Amygdala (tissue), 56 donors: ENCODE data around the gene TIMM23B.
A peak's percentile ranks its signal among the peaks of the same experiment; 100 is the strongest.
"Not testable (repeated sequence)": the region's sequence is repeated elsewhere in the genome, so short reads cannot be mapped to it uniquely, and the experiment has no call there.

Experiments used
- DNase-seq, 56 donors: peaks; one replicate each; lab custom pipeline; 2025; lab: John Stamatoyannopoulos, UW

TIMM23B gene, protein sequence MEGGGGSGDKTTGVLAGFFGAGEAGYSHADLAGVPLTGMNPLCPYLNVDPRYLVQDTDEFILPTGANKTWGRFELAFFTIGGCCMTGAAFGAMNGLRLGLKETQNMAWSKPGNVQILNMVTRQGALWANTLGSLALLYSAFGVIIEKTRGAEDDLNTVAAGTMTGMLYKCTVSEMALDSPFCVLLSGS

GRCh38 chr10:49941447-49942338 is at the start of gene TIMM23B, which contains the start of gene PARG:
Gene TIMM23B (plus strand): TSS chr10:49942053. CDS start chr10:49942195, 142 bp downstream.
Gene PARG (minus strand): TSS chr10:49942027. CDS start chr10:49941725, 302 bp downstream.
- peak; percentile 8 to 89 (median 62) for DNase-seq

DNA sequence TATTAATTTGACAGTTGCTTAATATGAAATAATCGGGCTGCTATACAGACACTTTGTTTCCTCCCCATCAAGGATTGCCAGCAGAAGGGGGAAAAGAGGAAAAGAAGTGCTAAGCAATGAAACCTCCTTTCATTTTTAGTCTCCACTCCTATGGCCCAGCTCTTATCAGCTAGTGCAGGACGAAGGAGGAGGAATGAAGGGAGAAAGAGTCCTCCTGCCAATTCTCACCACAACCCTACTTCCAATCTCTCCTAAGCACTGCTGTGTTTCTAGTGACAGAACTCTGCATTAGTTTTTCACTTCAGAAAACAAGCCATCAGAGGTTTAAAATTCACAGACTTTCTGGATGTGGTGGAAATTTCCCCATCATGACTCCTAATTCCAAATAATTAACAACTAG is 41.9 kb upstream of the TIMM23B start:
- DNase-seq = not testable (repeated sequence)

DNA sequence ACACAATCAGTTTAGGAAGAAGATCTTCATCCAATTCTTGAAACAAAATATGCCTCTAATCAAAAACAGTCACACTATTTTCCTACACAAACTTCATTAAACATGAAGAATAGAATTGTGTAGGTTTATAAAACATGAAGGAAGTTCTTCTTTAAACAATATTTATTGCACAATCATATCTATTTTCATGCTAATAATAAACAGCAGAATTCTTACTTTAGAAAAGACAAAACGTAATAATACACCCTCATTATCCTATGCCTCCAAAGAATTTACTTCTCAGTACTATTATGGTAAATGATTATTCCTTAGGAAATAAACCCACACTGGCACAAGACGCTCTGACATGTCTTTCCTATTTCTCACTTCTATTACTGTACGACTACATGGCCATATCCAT is 41.4 kb upstream of the TIMM23B start:
- not testable (repeated sequence) for DNase-seq

GRCh38 chr10:49903829-49904228 is 38.0 kb upstream of the TIMM23B start:
- DNase-seq = not testable (repeated sequence)

- not testable (repeated sequence) for DNase-seq
Measured at GRCh38 chr10:49908290-49909080, 33.4 kb upstream of the TIMM23B start.

GRCh38 chr10:49910295-49910694 is 31.6 kb upstream of the TIMM23B start:
- DNase-seq = not testable (repeated sequence)

DNA sequence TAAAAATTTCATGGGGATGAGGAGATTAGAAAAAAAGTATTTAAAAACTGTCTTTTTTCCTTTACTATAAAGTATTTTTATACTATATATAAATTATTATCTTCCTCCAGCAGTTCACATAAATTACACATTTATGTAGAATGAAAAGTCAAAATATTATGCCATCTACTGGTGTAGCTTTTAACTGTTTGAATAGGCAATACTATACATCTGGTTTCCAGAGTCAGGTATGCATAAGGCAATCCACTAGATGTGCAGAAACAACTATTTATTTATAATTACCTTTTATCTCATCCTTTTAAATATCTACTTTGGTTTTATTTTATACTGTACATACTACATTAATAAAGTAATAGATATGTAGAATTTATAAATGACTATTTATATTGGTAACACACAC is 25.4 kb upstream of the TIMM23B start:
- DNase-seq = not testable (repeated sequence)

DNA sequence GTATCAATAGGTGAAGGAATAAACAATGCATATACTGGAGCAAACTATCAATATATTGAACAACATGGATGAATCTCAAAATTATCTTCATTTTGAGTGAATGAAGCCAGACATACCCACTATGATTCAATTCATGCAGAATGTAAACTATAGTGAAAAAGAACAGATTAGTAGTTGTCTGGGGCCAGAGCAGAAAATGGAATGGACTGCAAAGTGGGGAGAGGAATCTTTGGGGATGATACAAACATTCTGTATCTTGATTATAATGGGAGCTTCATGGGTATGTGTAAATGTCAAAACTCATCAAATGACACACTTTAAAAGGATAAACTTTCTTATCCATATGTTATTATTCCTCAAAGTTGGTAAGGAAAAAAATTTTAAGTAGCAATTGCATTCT is 23.9 kb upstream of the TIMM23B start:
- DNase-seq = not testable (repeated sequence)

GRCh38 chr10:49922041-49922440 is 19.8 kb upstream of the TIMM23B start:
- not testable (repeated sequence) for DNase-seq

- not testable (repeated sequence) for DNase-seq
Measured at GRCh38 chr10:49923572-49923971, 18.3 kb upstream of the TIMM23B start.

DNA sequence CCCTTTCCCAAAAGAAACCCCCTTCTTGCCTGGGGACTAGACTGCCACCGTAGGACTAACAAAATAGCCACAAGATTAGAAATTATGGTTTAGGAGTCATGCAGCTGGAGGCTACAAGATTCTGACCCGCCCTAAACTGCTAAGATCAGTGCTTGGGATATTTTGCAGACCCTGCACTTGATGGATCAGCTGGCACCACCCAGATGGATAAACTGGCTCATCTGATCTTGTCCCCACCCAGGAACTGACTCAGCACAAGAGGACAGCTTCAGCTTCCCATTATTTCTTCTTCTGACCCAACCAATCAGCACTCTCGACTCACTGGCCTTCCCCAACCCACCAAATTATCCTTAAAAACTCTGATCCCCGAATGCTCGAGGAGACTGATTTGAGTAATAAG is 10.6 kb upstream of the TIMM23B start:
- not testable (repeated sequence) for DNase-seq

- DNase-seq = not testable (repeated sequence)
Measured at GRCh38 chr10:49931959-49932728, 9.7 kb upstream of the TIMM23B start.

DNA sequence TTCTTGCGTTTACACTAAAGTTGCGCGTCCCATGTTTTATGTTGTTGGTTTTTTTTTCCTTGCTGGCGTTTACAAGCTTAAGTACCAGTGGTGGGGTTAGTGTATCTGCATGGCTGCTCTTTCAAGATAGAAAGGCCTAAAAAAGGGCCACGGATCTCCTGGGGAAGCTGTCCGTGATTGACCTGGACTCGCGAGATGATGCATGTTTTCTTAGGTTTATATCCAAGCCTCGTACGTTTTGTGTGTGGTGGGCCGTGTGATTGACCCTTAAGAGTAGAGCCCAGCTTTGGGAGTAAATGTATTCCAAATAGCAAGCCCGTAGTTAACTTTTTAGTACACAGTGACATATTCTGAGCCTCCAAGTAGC is 469 bp downstream of the TIMM23B start:
- not testable (repeated sequence) for DNase-seq

- DNase-seq = not testable (repeated sequence)
Measured at GRCh38 chr10:49943607-49944006, 1.8 kb downstream of the TIMM23B start.

- not testable (repeated sequence) for DNase-seq
Measured at GRCh38 chr10:49948142-49948541, 6.3 kb downstream of the TIMM23B start.

DNA sequence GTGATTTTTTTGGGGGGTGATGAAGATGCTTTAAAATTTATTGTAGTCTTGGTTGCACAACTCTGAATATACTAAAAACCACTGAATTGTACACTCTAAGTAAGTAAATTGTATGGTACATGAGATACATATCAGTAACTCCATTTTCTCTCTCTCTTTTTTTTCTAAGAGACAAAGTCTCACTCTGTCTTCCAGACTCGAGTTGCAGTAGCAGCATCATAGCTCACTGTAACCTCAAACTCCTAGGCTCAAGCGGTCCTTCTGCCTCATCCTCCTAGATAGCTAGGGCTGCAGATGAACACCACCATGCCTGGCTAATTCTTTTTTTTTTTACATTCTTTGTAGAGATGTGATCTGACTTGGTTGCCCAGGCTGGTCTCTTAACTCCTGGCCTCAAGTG is 6.9 kb downstream of the TIMM23B start:
- DNase-seq = not testable (repeated sequence)

GRCh38 chr10:49952006-49952405 is 10.2 kb downstream of the TIMM23B start:
- DNase-seq = not testable (repeated sequence)

DNA sequence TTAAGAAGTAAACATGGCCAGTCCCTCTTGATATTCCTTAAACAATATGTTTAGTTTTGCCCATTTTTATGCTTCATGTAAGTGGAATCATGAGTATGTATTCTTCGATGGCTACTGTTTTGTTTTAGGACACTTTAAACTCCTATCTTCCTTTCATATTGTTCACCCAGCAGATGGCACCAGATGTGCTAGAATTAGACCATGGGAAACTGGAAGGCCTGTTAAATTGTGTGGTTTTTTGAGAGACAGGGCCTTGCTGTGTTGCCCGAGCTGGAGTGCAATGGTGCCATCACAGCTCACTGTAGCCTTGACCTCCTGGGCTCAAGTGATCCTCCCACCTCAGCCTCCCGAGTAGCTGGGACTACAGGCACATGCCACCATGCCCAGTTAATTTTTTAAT is 11.3 kb downstream of the TIMM23B start:
- not testable (repeated sequence) for DNase-seq

GRCh38 chr10:49970331-49970857 is 28.5 kb downstream of the TIMM23B start:
- DNase-seq = not testable (repeated sequence)

DNA sequence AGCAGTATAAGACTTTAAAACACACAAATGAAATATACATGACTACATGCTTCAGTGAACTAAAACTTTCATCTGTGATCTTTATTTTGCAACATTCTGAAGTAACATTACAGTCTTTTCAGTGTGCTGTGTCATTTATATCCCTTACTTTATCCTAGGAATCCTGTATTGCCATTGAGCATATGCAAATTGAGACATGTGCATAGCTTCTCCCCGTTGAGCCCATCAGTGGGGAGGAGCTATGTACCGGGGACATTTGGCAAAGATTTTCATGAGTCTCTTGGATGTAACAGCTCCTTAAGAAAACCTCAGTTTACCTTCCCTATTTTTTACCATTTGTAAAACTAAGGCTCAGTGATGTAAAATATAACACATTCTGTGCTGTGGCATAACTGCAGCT is 29.6 kb downstream of the TIMM23B start:
- DNase-seq = not testable (repeated sequence)
